NCI-H774 (cell line): Measurements from ENCODE around the gene DNALI1.
"Not testable (repeated sequence)": the region's sequence is repeated elsewhere in the genome, so short reads cannot be mapped to it uniquely, and the experiment has no call there.

Source experiments
- DNase-seq: peaks from one replicate; lab custom pipeline; 2025; lab: John Stamatoyannopoulos, UW

DNALI1 gene

GRCh38 chr1:37556712-37557196, at the start of gene DNALI1:
TSS of gene DNALI1 (plus strand) at chr1:37556940. CDS start at chr1:37556995, 55 bp downstream.
- peak; percentile 98 for DNase-seq

GRCh38 chr1:37509181-37509580, 47.6 kb upstream of the DNALI1 start:
- no peak for DNase-seq

- DNase-seq: peak; percentile 56
Observed at GRCh38 chr1:37513795-37514349, 42.9 kb upstream of the DNALI1 start.

- DNase-seq: peak; percentile 94
Observed at GRCh38 chr1:37514350-37515184, 42.2 kb upstream of the DNALI1 start, which contains the start of gene MEAF6. TSS of gene MEAF6 (minus strand) at chr1:37514766. CDS start at chr1:37514746, 20 bp downstream.

GRCh38 chr1:37515185-37516034, 41.3 kb upstream of the DNALI1 start:
- DNase-seq: no peak

- DNase-seq: no peak
Observed at GRCh38 chr1:37517569-37517968, 39.2 kb upstream of the DNALI1 start.

- DNase-seq: not testable (repeated sequence)
Observed at GRCh38 chr1:37518241-37518640, 38.5 kb upstream of the DNALI1 start.

- DNase-seq: not testable (repeated sequence)
Observed at GRCh38 chr1:37518929-37519328, 37.8 kb upstream of the DNALI1 start.

GRCh38 chr1:37519613-37520012, 37.1 kb upstream of the DNALI1 start:
- DNase-seq: no peak

GRCh38 chr1:37529888-37530287, 26.9 kb upstream of the DNALI1 start:
- DNase-seq: not testable (repeated sequence)

- DNase-seq: not testable (repeated sequence)
Observed at GRCh38 chr1:37532418-37533156, 24.2 kb upstream of the DNALI1 start.

GRCh38 chr1:37533317-37534093, 23.2 kb upstream of the DNALI1 start:
- no peak for DNase-seq

GRCh38 chr1:37537378-37537777, 19.4 kb upstream of the DNALI1 start:
- DNase-seq: peak; percentile 14

- not testable (repeated sequence) for DNase-seq
Observed at GRCh38 chr1:37539154-37539553, 17.6 kb upstream of the DNALI1 start.

- DNase-seq: no peak
Observed at GRCh38 chr1:37540036-37540785, 16.5 kb upstream of the DNALI1 start.

GRCh38 chr1:37544530-37544929, 12.2 kb upstream of the DNALI1 start:
- no peak for DNase-seq

- no peak for DNase-seq
Observed at GRCh38 chr1:37545019-37545418, 11.7 kb upstream of the DNALI1 start.

GRCh38 chr1:37549341-37549740, 7.4 kb upstream of the DNALI1 start:
- no peak for DNase-seq

- no peak for DNase-seq
Observed at GRCh38 chr1:37553598-37553926, 3.2 kb upstream of the DNALI1 start.
